Panc1 (cell line): ENCODE results near the gene WLS. TPM values are rescaled to one million over a fixed set of nuclear protein-coding genes. Genes with fewer than 3 reads are reported as not detected.

Source experiments
- ATAC-seq: fragments of 200-7000 bp; cut with Tn5 transposase; 2 replicates; pipeline ENCODE4 v1.9.1; 2020; ENCODE audit warnings: mild to moderate bottlenecking, moderate library complexity
- BruUV-seq: library from RNA; stranded (reverse); fragments of 400-500 nt; replicated peaks from 2 replicates; lab custom pipeline; 2021; lab: Mats Ljungman, UMichigan
- CTCF ChIA-PET: fragments of 300-600 bp; sonication (Branson Sonifier 250); formaldehyde crosslinking; loops from one replicate; lab custom pipeline; 2022; ENCODE audit warnings: antibody characterized with exemption; lab: Charles Lee
- POLR2A ChIA-PET: fragments of 300-600 bp; sonication (Branson Sonifier 250); formaldehyde crosslinking; loops from one replicate; lab custom pipeline; 2022; ENCODE audit warnings: antibody characterized with exemption; lab: Charles Lee
- DNase-seq: peaks from one replicate; pipeline ENCODE4 v3.0.0-alpha.2; 2010; ENCODE audit warnings: low read depth, low spot score
- H3K27ac ChIP-seq: 2 replicates; pipeline ENCODE4 v1.5.1; 2011; ENCODE audit warnings: mild to moderate bottlenecking, low read length, inconsistent platforms
- H3K27me3 ChIP-seq: fragments of 200-500 bp; sonication (Bioruptor generic); 2 replicates; pipeline ENCODE4 v1.6.0; 2014; ENCODE audit warnings: low read length, inconsistent platforms; ENCODE audit not compliant: control insufficient read depth, insufficient read depth
- H3K36me3 ChIP-seq: fragments of 200-500 bp; sonication (Bioruptor generic); 2 replicates; pipeline ENCODE4 v1.5.1; 2014; ENCODE audit warnings: inconsistent platforms, mild to moderate bottlenecking, low read length, moderate library complexity; ENCODE audit not compliant: control insufficient read depth, insufficient read depth
- H3K4me1 ChIP-seq: 2 replicates; pipeline ENCODE4 v1.5.1; 2011; ENCODE audit warnings: inconsistent platforms, mild to moderate bottlenecking, low read length, moderate library complexity; ENCODE audit not compliant: control insufficient read depth, insufficient read depth
- H3K4me3 ChIP-seq, 2 experiments: 2 replicates each; pipeline ENCODE4 v1.5.1; 2011 to 2012; ENCODE audit warnings: low read depth in 2 of 2, low read length in 2 of 2, mild to moderate bottlenecking in 2 of 2, inconsistent platforms in 1 of 2, moderate library complexity in 1 of 2
- H3K9me3 ChIP-seq: fragments of 200-500 bp; sonication (Bioruptor generic); 2 replicates; pipeline ENCODE4 v1.5.1; 2014; ENCODE audit warnings: low read depth, mild to moderate bottlenecking, inconsistent platforms, low read length, moderate library complexity; ENCODE audit not compliant: control insufficient read depth, insufficient read depth
- POLR2AphosphoS5 ChIP-seq: IDR thresholded peaks from 2 replicates; pipeline ENCODE4 v1.6.1; 2012; ENCODE audit warnings: mild to moderate bottlenecking, low read depth, low read length, moderate library complexity
- SIN3A ChIP-seq: IDR thresholded peaks from 2 replicates; pipeline ENCODE4 v1.6.1; 2012; ENCODE audit warnings: low read depth, mild to moderate bottlenecking, low read length, moderate library complexity, borderline replicate concordance; ENCODE audit not compliant: insufficient read depth
- TCF7L2 ChIP-seq: IDR thresholded peaks from 2 replicates; pipeline ENCODE4 v1.6.1; 2011; ENCODE audit warnings: mild to moderate bottlenecking, low read depth, low read length, inconsistent platforms
- in situ Hi-C: cut with HindIII; loops from 2 replicates; pipeline ENCODE4 v1.10.0; 2016; ENCODE audit warnings: low sequenced_read_pairs, low pct_unique_long_range_greater_than_20kb
- intact Hi-C: fragments of 100-400 bp; cut with micrococcal nuclease; formaldehyde crosslinking; loops from one replicate; pipeline ENCODE4 v1.10.0; 2022; ENCODE audit not compliant: unreplicated experiment
- total RNA-seq: library from RNA; stranded (reverse); gene quantifications from one replicate; pipeline ENCODE4 v1.2.1, GENCODE V29; 2021; ENCODE audit not compliant: unreplicated experiment
- TF ChIP-seq, protein P1 (sequence below), 2 experiments: IDR thresholded peaks; 2 replicates each; pipeline ENCODE4 v1.6.1; 2011 to 2012; ENCODE audit warnings: low read depth in 2 of 2, control low read depth in 1 of 2, low read length in 1 of 2, mild to moderate bottlenecking in 1 of 2, moderate library complexity in 1 of 2; ENCODE audit not compliant: insufficient read depth in 1 of 2
- TF ChIP-seq, protein P2 (sequence below): fragments of 450-650 bp; IDR thresholded peaks from 2 replicates; pipeline ENCODE4 v1.5.1; 2017; ENCODE audit warnings: mild to moderate bottlenecking

Gene WLS
- total RNA-seq, 1 experiment from 2014 or later, result 29.6 TPM

DNA sequence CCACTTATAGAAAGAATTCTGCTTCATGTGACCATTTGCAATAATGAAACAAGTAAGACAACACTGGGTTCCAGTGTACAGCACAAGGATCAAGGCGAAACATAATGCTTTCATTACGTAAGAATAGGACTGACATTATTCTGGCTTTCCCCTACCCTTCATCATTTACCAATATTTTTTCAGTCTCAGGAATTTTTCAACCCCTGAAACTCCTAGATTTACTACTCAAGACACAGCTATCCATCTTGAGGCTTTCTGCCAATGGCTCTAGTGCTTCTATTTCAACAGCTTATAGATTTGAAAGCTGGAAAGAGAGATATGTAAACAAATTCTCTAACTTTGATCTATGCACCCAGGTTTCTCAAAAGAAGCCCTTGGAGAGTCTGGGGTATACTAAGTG is 48.4 kb downstream of the WLS start:
- in situ Hi-C loops (no loop called here), intact Hi-C loops (no loop called here)
- no peak overlapping the region for H3K27ac ChIP-seq
- DNase-seq (no peak), ATAC-seq (no peak)
- CTCF ChIA-PET, result no interaction called here
- no peaks in the 10 kb centered on the region for H3K9me3 ChIP-seq
- H3K36me3 ChIP-seq, result no peaks in the 10 kb centered on the region
- POLR2A ChIA-PET, result no interaction called here
- BruUV-seq, result no TSS peak
- no peaks in the 10 kb centered on the region for H3K4me1 ChIP-seq
- TF ChIP-seq, protein P1, sequence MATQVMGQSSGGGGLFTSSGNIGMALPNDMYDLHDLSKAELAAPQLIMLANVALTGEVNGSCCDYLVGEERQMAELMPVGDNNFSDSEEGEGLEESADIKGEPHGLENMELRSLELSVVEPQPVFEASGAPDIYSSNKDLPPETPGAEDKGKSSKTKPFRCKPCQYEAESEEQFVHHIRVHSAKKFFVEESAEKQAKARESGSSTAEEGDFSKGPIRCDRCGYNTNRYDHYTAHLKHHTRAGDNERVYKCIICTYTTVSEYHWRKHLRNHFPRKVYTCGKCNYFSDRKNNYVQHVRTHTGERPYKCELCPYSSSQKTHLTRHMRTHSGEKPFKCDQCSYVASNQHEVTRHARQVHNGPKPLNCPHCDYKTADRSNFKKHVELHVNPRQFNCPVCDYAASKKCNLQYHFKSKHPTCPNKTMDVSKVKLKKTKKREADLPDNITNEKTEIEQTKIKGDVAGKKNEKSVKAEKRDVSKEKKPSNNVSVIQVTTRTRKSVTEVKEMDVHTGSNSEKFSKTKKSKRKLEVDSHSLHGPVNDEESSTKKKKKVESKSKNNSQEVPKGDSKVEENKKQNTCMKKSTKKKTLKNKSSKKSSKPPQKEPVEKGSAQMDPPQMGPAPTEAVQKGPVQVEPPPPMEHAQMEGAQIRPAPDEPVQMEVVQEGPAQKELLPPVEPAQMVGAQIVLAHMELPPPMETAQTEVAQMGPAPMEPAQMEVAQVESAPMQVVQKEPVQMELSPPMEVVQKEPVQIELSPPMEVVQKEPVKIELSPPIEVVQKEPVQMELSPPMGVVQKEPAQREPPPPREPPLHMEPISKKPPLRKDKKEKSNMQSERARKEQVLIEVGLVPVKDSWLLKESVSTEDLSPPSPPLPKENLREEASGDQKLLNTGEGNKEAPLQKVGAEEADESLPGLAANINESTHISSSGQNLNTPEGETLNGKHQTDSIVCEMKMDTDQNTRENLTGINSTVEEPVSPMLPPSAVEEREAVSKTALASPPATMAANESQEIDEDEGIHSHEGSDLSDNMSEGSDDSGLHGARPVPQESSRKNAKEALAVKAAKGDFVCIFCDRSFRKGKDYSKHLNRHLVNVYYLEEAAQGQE (IDR thresholded peaks at IDR 0.05; ENCODE audit: insufficient read depth in 1 of 2, low read depth in 2 of 2, low read length in 1 of 2), result no peak
- no peak for TF ChIP-seq POLR2AphosphoS5
- TF ChIP-seq TCF7L2, result no peak
- no peak for TF ChIP-seq SIN3A
- TF ChIP-seq, protein P2, sequence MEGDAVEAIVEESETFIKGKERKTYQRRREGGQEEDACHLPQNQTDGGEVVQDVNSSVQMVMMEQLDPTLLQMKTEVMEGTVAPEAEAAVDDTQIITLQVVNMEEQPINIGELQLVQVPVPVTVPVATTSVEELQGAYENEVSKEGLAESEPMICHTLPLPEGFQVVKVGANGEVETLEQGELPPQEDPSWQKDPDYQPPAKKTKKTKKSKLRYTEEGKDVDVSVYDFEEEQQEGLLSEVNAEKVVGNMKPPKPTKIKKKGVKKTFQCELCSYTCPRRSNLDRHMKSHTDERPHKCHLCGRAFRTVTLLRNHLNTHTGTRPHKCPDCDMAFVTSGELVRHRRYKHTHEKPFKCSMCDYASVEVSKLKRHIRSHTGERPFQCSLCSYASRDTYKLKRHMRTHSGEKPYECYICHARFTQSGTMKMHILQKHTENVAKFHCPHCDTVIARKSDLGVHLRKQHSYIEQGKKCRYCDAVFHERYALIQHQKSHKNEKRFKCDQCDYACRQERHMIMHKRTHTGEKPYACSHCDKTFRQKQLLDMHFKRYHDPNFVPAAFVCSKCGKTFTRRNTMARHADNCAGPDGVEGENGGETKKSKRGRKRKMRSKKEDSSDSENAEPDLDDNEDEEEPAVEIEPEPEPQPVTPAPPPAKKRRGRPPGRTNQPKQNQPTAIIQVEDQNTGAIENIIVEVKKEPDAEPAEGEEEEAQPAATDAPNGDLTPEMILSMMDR, result no peak
- H3K27me3 ChIP-seq, result no peaks in the 10 kb centered on the region
- no peak overlapping the region for H3K4me3 ChIP-seq

DNA sequence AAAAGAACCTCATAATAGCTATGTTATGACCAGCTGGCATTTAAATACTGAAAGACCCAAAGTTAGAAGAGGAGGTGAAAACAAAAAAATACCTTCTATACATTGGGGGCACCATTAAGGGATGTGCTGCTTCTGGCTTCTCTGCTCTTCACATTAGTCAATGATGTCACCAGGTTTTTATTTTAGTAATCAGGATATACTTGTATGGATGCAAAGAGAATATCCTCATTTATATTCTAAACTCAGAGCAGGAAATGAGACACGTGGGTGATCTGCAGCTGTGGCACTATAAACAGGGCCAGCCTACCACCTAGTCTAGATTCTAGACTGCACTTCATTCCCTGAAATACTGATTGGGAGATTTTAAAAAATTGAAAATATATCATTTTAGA is 51.2 kb downstream of the WLS start:
- intact Hi-C loops, result no loop called here
- BruUV-seq, result no TSS peak
- TF ChIP-seq, protein P2, result no peak
- TF ChIP-seq TCF7L2 (no peak), SIN3A (no peak), POLR2AphosphoS5 (no peak)
- TF ChIP-seq, protein P1 (IDR thresholded peaks at IDR 0.05; ENCODE audit: insufficient read depth in 1 of 2, low read depth in 2 of 2, low read length in 1 of 2), result no peak
- CTCF ChIA-PET, result no interaction called here
- no peaks in the 10 kb centered on the region for H3K9me3 ChIP-seq
- no peaks in the 10 kb centered on the region for H3K4me1 ChIP-seq
- ATAC-seq, result no peak
- no peak for DNase-seq
- in situ Hi-C loops, result no loop called here
- H3K27me3 ChIP-seq, result no peaks in the 10 kb centered on the region
- POLR2A ChIA-PET, result interaction anchor here (0.6 kb wide), 1 partner anchor 778 kb away, joined by 3 read pairs; no protein-coding TSS in a partner anchor
- H3K36me3 ChIP-seq, result no peaks in the 10 kb centered on the region
- H3K27ac ChIP-seq, result no peak overlapping the region
- no peak overlapping the region for H3K4me3 ChIP-seq
